CD4-positive, alpha-beta T cell treated with Interleukin-4 for 4 hours (primary cell): ENCODE data around the gene GPR85.
"Not testable (repeated sequence)": the region's sequence is repeated elsewhere in the genome, so short reads cannot be mapped to it uniquely, and the experiment has no call there.

Experiments used
- DNase-seq: peaks from one replicate; pipeline ENCODE4 v3.0.0-alpha.2; 2020

The GPR85 gene

GRCh38 chr7:113083816-113084495, 2.7 kb downstream of the GPR85 start:
- no peak for DNase-seq

- no peak for DNase-seq
Observed at GRCh38 chr7:113083132-113083815, 3.4 kb downstream of the GPR85 start.

- no peak for DNase-seq
Observed at GRCh38 chr7:113078331-113078730, 8.3 kb downstream of the GPR85 start.

GRCh38 chr7:113076703-113077102, 9.9 kb downstream of the GPR85 start:
- no peak for DNase-seq

- DNase-seq = no peak
Observed at GRCh38 chr7:113071465-113071864, 15.2 kb downstream of the GPR85 start.

GRCh38 chr7:113062499-113062898, 24.1 kb downstream of the GPR85 start:
- DNase-seq = no peak

GRCh38 chr7:113060100-113060499, 26.5 kb downstream of the GPR85 start:
- no peak for DNase-seq

GRCh38 chr7:113054938-113055337, 31.7 kb downstream of the GPR85 start:
- no peak for DNase-seq

GRCh38 chr7:113054272-113054671, 32.4 kb downstream of the GPR85 start:
- DNase-seq = not testable (repeated sequence)

- DNase-seq = not testable (repeated sequence)
Observed at GRCh38 chr7:113049221-113049620, 37.4 kb downstream of the GPR85 start.

GRCh38 chr7:113046453-113046852, 40.2 kb downstream of the GPR85 start:
- DNase-seq = no peak

- DNase-seq = no peak
Observed at GRCh38 chr7:113045379-113045778, 41.2 kb downstream of the GPR85 start.

- DNase-seq = no peak
Observed at GRCh38 chr7:113044394-113044793, 42.2 kb downstream of the GPR85 start.

- DNase-seq = no peak
Observed at GRCh38 chr7:113040849-113041248, 45.8 kb downstream of the GPR85 start.

GRCh38 chr7:113033959-113034358, 52.7 kb downstream of the GPR85 start:
- DNase-seq = no peak
